ENCODE measurements around the gene SMYD3.

Gene SMYD3

GRCh38 chr1:246269466-246269865 lies 237.6 kb downstream of the SMYD3 start:
- no peak for DNase-seq

DNA sequence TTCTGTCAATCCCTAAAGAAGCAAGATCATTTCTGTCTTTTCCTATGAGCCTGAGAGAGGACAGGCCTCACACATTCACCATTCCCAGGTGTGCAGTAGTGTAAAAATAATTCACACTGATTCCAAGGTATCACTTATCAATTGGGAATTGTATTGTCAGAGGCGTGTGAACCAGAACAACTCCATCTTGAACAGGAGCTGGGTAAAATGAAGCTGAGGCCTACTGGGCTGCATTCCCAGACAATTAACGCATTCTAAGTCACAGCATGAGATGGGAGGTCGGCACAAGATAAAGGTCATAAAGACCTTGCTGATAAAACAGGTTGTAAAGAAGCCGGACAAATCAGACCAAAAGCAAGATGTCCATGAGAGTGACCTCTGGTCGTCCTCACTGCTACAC lies 239.2 kb downstream of the SMYD3 start:
- DNase-seq, result no peak

DNA sequence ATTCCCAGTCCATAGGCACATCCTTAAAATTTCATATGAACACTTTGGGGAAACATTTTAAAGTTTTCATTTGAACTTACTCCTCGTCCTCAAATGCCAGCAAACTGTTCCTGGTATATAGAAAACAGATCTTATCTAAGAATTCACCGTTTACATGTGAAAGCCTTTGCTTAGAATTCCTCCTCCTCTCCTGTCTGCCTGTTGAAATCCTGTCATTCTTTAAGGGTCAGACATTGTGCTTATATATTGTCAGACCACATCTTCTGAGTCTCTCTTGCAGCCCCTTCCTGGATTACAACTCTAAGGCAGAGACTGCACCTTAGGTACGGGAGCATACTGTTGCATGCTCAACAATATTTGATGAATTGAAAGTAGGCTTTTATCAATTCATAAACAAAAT lies 239.7 kb downstream of the SMYD3 start:
- DNase-seq, result no peak

- DNase-seq, result no peak
Measured at GRCh38 chr1:246265481-246265880, 241.6 kb downstream of the SMYD3 start.

DNA sequence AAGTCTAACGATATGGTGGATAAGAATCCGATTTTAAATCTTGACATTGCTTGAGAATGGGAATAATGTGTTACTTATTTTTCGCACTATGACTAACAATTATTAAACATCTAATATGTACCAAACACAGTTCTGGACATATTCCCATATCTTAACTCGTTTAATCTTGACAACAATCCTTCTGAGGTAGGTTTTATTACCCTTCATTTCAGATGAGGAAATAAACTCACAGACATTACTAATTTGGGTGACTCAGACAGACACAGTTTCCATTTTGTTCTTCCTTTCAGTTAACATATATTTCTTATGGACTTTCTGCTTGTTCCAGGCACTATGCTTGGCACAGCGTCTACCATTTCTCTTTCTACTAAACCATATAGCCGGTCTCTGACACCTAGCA lies 244.8 kb downstream of the SMYD3 start:
- no peak for DNase-seq

- DNase-seq, result no peak
Measured at GRCh38 chr1:246261639-246262038, 245.4 kb downstream of the SMYD3 start.

DNA sequence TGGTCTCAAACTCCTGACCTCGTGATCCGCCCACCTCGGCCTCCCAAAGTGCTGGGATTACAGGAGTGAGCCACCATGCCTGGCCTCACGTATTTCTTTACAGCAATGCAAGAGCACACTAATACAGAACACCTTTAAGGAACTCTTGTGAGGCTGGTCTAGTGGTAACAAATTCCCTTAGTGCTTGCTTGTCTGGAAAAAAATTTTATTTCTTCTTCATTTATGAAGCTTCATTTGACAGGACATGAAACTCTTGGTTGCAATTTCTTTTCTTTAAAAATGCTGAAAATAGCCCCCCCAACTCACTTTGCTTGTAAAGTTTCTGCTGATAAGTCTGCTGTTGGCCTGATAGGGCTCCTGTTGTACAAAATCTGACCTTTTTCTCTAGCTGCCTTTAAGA lies 248.8 kb downstream of the SMYD3 start:
- DNase-seq, result no peak

DNA sequence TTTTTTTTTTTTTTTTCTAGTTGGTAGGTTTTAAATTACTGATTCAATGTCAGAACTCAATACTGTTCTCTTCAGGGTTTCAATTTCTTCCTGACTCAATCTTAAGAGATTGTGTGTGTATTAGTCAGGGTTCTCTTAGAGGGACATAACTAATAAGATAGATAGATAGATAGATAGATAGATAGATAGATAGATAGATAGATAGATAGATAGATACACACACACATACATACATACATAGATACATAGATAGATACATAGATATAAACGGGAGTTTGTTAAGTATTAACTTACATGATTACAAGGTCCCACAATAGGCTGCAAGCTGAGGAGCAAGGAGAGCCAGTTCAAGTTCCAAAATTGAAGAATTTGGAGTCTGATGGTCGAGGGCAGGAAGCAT lies 251.3 kb downstream of the SMYD3 start:
- DNase-seq, result no peak

GRCh38 chr1:246254854-246255253 lies 252.2 kb downstream of the SMYD3 start:
- DNase-seq, result no peak

DNA sequence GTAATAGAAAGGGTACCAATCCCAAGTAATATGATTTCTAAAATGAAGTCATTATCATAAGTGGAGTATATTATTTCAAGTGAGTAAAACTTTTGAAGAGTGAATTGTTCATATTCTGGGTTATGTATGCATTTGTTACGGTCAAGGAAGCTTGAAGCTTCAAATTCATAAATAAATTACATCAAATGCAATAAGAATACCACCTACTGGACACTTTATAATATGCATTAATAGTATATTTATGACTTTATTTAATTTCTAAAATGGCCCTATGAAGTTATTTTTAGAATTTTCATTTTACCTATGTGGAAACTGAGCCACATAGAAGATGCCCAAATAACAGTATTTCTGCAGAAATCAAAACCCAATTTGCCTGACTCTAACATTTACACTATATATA lies 260.6 kb downstream of the SMYD3 start:
- DNase-seq, result no peak

GRCh38 chr1:246245541-246245940 lies 261.5 kb downstream of the SMYD3 start:
- DNase-seq, result peak; percentile 11

DNA sequence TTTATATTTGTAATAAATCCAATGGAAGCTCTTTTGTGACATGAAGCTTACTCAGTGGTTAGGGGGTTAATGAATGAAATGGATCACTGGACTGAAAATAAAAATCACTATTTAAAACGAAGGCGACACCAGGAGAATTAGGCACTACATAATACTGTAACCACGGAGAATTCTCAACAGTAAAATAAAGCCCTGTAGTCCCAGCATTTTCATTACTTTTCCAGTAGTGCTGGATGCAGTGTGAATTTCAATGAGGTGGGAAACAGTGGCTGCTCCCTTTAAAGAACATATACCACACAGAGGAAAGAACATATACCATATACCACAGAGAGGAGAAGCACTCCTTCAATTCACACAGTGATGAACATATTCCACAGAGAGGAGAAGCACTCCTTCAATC lies 275.0 kb downstream of the SMYD3 start:
- DNase-seq, result no peak

- no peak for DNase-seq
Measured at GRCh38 chr1:246226041-246226440, 281.0 kb downstream of the SMYD3 start.

- no peak for DNase-seq
Measured at GRCh38 chr1:246221485-246222255, 285.4 kb downstream of the SMYD3 start.

GRCh38 chr1:246220495-246221065 lies 286.5 kb downstream of the SMYD3 start:
- DNase-seq, result no peak

GRCh38 chr1:246219508-246220030 lies 287.5 kb downstream of the SMYD3 start:
- no peak for DNase-seq

GRCh38 chr1:246218686-246219085 lies 288.4 kb downstream of the SMYD3 start:
- no peak for DNase-seq

GRCh38 chr1:246216906-246217305 lies 290.2 kb downstream of the SMYD3 start:
- no peak for DNase-seq

DNA sequence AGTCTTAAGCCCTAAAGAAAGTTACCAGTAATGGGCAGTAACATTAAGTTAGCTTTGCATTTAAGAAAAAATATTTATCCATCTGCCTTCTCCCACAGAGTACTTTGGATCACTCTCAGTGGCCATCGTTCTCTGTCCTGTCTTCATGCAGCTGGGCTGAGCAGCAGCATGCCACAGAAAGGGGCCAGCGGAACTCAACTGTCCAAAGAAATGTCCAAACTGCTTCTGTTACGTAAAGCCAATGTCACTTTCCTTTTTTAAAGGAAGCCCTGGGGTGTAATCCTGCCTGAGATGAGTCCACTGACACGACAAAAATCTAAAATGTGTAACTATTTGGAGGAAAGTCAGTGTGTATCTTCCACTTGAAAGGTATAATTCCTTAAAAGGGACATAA lies 291.6 kb downstream of the SMYD3 start:
- DNase-seq, result no peak

DNA sequence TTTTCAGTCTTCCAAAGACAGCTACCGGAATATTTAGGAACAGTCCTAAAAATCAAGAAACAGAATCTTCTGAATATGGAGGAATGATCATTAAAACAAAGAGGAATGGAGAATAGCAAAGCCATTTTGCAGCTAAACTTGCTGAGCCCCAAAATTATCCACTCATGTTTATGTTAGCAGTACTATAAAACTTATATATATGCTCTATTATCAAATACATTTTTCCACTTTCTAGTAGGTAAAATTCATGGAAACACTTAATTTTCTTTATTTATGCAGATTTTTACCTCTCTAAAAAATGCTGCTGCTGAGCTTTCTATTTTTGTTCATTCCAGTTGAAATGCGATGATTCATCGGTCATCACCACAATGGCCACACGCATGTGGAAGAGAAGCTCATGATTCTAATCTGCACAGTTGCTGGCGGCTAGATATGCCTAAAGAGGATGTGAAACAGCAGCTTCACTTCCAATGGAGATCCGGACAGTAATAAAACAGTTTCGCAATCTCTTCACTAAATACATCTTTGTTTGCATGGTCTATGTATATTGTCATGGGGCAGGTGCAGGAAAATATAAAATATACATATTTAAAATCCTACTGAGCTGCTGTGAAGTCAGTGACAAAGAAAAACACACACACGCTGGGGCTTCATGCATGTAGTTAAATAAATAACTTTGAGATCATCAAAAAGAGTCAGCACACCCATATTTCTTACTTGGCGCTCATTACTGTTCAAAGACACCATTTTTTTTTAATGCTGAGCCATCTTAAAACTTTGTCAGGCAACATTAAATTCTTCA lies 292.2 kb downstream of the SMYD3 start:
- DNase-seq, result peak; percentile 84

- no peak for DNase-seq
Measured at GRCh38 chr1:246213947-246214346, 293.1 kb downstream of the SMYD3 start.

DNA sequence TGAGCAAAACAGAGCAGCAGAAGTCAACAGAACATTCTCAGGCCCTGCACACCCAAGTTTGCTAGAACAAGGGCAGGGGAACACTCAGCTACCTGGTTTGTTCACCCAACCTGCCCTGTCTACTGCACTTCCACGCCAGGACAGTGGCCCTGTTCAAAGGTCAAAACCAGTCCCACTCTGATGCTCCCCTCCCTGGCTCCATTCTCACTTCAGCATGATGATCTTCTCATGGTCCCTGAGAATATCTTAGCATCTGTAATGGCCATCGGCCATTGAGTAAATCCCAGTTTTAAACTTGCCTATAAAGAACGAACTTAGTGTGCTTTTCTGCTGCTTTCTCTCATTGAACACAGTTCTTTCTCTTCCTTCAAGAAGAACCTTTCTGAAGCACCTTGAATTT lies 293.6 kb downstream of the SMYD3 start:
- DNase-seq, result no peak

DNA sequence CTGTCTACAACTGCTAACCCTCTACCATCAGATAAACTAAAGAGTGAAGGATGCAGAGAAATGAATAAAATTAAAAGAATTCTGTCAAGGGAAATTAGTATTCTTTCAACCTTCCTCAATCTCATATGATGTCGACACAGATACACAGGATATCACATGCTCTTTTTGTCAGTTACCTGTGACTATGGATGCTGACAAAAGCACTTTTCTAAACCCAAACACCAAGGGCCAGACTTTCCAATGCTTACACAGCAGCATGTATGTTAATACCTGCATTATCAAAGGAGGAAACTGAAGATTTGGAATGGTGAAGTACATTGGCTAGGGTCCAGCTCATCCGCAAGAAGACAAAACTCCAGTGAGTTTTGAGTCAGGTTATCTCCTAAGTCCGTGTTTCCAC lies 294.0 kb downstream of the SMYD3 start:
- DNase-seq, result no peak

DNA sequence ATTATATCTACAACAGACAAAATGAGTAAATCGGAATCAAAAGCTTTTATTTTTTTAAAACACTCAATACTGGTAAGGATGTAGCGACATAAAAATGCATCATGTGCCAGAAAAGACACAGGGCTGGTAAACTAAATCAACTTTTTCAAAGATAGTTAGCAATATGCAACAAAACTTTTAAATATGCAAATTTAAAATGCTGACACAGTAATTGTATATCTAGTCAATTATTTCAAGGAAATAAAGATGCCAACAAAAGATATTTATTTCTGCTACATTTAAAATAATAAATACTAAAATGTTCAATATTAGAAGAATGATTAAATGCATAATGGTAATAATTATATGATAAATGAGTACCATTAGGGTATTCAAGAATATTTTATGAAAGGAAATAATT lies 295.1 kb downstream of the SMYD3 start:
- DNase-seq, result no peak

Data from fibroblast of skin of scalp (primary cell).